Measurements from ENCODE around the gene ACSM6.
"Not testable (repeated sequence)": the region's sequence is repeated elsewhere in the genome, so short reads cannot be mapped to it uniquely, and the experiment has no call there.

DNA sequence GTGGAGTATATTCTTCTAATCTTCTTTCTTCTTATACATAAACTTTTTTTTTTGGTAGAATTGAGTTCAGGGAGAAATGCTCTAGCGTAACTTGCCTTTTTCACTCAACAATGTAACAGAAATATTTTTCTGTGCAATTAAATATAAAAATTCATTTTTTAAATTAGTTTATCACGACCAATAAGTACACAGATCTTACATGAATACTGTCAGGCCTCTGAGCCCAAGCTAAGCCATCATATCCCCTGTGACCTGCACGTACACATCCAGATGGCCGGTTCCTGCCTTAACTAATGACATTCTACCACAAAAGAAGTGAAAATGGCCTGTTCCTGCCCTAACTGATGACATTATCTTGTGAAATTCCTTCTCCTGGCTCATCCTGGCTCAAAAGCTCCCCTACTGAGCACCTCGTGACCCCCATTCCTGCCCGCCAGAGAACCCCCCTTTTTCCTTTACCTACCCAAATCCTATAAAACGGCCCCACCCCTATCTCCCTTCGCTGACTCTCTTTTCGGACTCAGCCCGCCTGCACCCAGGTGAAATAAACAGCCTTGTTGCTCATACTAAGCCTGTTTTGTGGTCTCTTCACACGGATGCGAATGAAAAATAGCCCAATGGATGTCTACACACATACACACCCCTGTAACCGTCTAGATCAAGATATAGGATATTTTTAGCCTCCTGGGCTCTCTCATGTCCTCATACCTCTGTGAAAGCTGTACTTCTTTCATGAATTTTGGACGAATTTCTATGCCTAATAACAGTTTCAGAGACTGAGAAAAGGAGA lies 35.1 kb downstream of the ACSM6 start:
- not testable (repeated sequence) for TF ChIP-seq CTCF (IDR thresholded peaks at IDR 0.05; ENCODE audit: poor library complexity); EZH2 (IDR thresholded peaks at IDR 0.05; ENCODE audit: borderline replicate concordance)

Data from hepatocyte (in vitro differentiated cells).